HG03439 (cell line): ENCODE measurements around the gene ADCY2.

Experiments
- ATAC-seq: cut with Tn5 transposase; IDR thresholded peaks from one replicate; pipeline ENCODE4 v1.9.1; 2021; ENCODE audit warnings: mild to moderate bottlenecking, moderate library complexity; ENCODE audit not compliant: unreplicated experiment

Gene ADCY2

DNA sequence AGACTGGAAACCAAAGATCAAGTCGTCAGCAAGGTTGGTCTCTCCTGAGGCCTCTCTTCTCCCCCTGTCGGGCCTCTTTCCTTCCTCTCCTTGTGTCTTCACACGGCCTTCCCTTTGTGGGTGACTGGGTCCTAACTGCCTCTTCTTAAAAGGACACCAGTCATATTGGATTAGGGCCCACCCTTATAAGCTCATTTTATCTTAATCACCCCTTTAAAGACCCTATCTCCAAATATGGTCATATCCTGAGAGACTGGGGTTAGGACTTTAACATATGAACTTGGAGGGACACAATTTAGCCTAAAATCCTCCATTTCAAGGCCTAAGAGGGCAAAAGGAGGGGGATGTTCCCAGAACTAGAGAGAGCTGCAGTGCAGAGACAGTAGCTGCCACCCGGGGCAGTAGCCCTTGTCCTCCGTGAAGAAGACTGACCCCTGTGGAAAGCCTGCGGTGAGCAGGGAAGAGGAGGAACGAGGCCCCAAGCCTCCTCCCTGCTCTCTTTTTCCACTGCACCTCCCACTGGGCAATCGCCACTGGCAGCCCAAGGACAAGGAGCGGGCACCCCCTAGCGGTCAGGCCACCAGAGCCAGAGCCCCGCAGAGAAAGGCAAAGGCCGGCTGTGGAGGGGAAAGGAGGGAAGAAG lies 420.1 kb downstream of the ADCY2 start:
- ATAC-seq, result peak; percentile 89

DNA sequence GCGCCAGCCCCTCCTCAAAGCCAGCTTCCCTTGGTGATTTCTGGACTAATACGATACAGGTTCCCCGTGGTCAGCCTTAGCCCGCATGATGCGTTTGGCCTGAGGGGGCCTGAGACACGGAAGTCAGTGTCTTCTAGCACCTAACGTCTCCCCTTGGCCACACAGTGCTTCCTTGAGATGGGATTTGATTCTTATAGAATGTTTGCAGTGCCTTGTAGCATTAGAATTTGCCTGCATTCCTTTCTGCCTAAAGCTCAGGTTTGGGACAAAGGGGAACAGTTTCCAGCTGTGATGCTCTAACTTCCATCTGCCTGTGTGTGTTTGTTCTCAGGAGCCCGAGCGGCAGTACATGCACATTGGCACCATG lies 420.6 kb downstream of the ADCY2 start:
- ATAC-seq, result no peak

DNA sequence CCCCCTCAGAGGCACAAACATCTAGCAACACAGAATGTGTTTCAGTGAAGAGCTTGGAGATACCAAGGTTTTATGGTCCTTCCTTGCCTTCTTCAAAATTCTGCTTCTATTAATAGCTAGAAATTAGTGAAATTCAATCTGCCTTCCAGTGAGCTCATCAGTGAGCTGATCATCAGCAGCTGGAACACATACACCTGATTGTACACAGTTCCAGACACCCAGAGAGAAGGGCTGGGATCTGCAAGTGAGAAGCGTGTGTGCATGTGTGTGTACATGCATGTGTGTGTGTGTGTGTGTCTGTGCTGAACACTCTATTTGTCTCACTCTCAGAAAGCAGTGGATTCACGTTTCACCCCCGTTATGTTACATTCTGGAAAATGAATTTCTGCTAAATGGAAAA lies 426.5 kb downstream of the ADCY2 start:
- ATAC-seq, result no peak

DNA sequence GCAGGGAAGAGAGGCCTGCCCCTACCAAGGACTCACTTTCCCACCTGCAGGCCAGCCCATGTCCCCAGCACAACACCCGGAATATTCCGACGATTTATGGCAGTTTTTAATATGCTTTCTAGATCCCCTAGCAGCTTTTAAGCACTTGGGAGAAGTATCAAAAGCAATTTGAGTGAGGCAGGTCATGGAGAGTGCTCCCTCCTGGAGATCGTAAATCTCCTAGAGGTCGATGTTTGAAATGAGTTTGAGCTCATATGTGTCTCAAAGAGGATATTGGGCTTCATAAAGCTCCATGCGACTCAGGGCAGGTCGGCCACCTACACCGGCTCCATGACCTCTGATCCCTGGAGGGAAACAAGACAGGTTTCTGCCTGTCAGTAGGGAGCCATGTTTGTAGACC lies 427.7 kb downstream of the ADCY2 start:
- no peak for ATAC-seq

DNA sequence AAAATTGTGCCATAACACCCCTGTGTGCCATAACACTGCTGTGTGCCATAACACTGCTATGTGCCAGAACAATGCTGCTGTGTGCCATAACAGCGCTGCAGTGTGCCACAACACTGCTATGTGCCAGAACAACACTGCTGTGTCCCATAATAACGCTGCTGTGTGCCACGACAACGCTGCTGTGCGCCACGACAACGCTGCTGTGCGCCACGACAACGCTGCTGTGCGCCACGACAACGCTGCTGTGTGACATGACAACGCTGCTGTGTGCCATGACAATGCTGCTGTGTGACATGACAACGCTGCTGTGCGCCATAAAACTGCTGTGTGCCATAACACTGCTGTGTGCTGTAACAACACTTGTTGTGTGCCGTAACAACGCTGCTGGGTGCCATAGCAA lies 429.1 kb downstream of the ADCY2 start:
- ATAC-seq, result no peak

DNA sequence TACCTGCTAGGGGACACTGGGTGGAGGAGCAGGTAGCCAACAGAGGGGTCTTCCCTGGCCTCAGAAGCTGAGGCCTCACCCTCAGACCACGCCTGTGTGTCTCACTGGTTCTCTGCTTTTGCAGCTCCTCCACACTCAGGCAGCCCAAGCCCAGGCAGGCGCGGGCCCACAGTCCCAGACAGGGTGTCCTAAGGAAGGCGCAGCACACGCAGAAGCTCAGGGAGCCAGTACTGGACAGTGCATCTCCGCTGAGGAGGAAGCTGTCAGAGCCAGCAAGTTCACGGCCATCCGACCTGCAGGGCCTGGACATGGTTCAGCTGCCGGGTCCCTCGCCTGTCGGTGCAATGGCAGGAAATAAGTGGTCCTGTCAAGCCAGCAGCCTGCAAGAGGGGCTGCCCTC lies 429.7 kb downstream of the ADCY2 start:
- ATAC-seq, result no peak

DNA sequence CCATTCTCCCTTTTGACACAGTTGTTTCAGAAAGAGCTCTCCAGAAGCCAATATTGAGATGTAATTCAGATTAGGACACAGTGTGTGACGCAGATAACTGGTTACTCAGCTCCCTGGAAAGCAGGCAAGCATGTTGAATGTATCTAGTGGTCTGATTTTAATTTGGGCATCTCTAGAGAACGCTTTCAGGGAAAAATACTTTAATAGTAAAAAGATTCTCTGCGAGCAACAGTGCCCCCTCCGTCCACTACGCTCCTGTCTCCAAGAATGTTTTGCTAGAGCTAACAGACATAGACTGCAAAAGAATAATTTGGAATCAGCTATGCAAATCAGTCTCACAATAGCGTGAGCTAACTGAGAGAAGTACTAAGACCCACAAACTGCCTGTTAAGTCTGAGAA lies 431.7 kb downstream of the ADCY2 start:
- no peak for ATAC-seq

DNA sequence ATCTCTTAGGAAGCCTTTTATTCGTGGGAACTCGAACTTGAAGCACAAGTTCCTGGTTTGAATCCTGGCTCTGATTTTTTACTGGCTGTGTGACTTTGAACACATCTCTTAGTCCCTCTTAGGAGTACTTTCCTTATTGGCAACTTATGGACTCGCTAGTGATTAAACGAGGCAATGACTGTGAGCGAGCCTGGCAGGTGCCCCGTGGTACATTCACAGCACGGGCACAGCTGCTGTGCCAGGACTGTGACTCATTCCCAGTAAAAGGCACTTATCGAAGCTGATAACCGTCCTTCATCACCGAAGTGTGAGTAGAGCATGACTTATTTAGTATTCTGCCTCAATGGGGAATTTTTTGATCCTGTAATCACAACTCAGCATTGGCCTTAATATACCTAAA lies 432.3 kb downstream of the ADCY2 start:
- no peak for ATAC-seq

DNA sequence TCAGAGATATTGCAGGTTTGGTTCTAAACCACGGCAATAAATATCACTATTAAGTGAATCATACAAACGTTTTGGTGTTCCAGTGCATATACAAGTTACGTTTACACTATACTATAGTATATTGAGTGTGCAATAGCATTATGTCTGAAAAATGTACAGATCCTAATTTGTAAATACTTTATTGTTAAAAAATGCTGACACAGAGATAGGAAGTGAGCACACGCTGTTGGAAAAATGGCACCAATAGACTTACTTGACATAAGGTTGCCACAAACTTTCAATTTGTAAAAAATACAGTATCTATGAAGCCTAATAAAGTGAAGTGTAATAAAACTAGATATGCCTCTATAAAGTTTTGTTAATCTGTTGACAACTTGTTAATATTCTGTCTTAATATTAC lies 439.0 kb downstream of the ADCY2 start:
- no peak for ATAC-seq

DNA sequence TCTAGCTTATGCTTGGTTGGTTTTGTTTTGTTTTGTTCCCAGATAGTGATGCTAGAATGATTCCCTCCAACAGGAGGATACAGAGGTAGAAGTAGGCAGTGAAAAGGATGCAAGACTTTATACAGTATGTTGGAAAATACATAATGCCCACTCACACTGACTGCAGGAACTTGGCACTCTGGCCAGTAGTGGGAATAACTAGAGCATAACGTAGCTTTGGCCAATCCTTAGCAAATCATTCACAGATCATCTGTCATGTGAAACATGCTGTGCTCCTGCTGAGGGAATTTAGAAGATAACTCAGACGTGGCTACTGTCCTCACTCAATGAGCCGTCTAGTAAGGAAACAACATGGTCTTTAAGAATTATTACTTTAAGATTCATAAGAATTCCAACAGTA lies 441.5 kb downstream of the ADCY2 start:
- ATAC-seq, result no peak

DNA sequence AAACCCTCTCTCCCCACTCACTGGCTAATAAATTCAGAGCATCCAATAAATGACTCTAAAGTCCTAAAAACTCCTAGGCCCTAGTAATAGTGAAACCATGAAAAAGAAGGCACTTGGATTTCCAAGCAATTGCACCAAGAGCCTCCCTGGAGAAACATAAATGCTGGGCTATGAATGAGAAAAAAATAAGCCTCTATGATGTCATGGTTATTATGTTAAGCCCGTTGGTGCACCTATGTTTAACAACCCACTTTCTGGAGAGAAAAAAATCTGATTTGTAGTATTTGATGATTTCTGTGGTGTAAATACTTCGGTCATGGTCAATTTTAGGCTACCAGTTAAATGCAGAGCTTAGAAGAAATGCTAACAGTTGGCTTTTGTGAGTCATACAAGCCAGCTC lies 446.6 kb downstream of the ADCY2 start:
- no peak for ATAC-seq

DNA sequence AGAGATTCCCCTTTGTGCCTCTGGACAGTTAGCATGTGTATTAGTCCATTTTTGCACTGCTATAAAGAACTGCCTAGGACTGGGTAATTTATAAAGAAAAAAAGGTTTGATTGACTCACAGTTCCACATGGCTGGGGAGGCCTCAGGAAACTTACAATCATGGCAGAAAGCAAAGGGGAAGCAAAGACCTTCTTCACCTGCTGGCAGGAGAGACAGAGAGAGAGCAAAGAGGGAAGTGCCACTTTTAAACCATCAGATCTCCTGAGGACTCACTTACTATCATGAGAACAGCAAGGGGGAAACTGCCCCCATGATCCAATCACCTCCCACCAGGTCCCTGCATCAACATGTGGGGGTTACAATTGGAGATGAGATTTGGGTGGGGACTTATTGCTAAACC lies 449.0 kb downstream of the ADCY2 start:
- no peak for ATAC-seq

DNA sequence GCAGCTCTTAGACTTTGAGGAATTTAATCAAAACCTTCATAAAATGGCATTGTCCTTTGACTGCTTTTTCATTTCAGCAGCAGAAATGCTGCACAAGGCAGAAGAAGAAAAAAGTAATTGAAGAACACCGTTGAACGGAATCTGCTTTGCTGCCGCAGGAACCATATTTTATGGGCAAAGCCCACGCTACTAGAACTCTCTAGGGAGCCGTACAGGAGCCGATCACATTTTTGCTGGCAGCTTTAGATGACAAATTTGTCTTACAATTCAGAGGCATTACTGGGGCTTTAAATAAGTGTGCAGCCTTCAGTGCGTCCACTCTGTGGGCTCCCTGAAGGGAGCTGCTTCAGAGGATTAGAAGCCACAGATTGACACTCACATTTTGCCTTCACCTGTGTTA lies 449.6 kb downstream of the ADCY2 start:
- no peak for ATAC-seq

DNA sequence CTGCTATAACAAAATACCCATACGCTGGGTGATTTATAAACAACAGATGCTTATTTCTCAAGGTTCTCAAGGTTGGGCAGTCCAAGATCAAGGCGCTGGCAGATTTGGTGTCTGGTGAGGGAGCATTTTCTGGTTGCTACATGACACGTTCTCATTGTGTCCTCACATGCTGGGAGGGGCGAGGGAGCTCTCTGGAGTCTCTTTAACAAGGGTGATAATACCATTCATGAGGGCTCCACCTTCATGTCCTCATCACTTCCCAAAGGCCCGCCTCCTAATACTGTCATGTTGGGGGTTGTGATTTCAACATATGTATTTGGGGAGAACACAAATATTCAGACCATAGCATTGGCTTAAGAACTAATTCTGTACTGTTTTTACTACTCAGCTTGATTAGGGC lies 450.4 kb downstream of the ADCY2 start:
- no peak for ATAC-seq

DNA sequence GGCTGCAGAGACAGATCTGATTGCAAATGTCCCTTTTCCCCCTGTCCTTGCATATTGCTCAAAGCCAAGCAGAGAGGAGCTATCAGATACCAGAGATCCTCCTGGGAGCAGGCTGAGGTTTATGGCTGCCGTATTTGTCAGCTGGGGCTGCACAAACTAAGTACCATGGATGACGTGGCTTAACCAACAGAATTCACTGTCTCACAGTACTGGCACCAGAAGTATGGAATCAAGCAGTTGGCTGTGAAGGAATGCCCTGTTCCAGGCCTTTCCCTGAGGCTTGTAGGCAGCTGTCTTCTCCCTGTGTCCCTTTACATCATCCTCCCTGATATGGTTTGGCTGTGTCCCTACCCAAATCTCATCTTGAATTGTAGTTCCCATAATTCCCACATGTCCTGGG lies 452.4 kb downstream of the ADCY2 start:
- no peak for ATAC-seq

DNA sequence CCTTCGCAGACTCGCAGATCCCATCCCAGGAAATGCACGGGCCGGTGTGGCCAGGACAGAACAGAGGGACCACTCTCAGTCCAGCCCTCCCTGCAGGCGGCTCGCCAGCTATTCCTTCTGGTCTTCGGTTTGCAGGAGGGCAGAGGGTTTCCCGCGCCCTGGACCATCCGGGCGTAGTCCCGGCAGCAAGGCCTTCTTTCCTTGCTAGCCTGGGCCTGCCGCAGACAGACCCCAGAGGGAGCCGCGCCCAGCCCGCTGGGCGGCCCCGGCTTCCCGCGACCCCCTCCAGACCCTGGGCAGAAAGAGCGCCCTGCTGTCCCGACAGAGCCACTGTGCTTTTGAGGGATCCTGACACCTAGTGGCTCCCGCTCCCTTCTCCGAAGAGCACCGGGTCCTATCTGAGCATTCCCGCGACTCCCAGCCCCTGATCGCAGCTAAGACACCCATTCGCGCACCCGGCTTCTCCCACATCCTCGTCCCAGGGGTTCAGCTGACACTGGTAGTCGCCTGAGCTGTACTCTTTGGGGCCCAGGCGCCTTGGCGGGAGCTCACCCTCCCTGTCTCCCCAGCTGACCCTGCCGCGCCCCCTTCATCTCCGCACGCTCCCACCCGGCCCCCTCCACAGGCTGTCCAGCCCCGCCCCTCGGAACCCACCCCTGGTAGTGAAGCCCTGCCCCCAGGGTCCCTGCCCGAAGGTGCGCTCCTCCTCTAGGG lies 453.9 kb downstream of the ADCY2 start:
- no peak for ATAC-seq

DNA sequence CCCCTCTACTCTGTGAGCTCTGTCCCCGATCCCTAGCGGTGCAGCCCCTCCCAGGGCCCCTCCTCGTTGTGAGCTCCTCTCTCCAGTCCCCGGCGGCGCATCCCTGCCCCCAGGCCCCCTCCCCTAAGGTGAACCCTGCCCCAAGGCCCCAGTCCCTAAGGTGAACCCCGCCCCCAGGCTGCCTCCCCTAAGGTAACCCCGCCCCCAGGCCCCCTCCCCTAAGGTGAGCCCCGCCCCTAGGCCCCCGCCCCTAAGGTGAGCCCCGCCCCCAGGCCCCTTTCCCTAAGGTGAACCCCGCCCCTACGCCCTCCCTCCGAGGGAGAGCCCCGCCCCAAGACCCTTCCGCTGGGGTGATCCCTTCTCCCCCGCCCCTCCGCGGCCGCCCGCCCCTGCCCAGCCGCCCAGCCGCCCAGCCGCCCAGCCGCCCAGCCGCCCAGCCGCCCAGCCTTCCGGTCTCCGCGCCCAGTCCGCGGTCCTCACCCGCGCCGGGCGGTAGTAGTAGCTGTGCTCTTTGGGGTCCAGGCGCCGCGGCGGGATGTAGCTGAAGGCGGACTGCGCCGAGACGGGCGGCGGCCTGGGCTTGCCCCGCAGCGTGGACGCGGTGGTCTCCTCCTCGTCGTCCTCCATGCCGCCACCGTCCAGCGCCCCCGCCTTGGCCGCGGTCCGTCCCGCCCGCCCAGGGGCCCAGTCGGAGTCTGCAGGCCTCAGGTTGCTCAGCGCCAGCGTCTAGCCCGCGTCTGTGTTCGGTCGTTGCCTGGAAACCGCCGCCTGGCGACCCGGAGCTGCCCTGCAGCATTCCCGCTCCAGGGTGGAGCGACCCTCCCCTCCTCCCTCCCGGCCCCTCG lies 454.7 kb downstream of the ADCY2 start, which contains the start of gene CFAP90:
TSS of gene CFAP90 (minus strand) at position 739 of the 845 bp plus-strand sequence. CDS start at position 627, 112 bp downstream.
- ATAC-seq, result no peak

DNA sequence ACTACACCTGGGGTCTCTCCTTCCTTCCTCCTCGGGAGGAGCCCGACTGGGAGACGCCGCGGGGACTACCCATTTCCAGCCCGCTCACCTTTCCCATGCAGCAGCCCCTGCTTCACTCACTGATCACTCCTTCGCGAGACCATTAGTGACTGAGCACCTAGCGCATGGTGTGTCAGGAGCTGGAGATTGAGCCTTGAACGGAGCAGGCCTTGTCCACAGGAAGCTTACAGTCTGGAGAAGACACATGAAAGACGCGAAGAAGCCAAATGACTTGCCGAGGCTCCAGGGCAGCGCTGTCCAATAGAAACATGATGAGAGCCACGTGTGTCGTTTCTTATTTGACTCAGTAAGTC lies 455.3 kb downstream of the ADCY2 start:
- ATAC-seq, result no peak

DNA sequence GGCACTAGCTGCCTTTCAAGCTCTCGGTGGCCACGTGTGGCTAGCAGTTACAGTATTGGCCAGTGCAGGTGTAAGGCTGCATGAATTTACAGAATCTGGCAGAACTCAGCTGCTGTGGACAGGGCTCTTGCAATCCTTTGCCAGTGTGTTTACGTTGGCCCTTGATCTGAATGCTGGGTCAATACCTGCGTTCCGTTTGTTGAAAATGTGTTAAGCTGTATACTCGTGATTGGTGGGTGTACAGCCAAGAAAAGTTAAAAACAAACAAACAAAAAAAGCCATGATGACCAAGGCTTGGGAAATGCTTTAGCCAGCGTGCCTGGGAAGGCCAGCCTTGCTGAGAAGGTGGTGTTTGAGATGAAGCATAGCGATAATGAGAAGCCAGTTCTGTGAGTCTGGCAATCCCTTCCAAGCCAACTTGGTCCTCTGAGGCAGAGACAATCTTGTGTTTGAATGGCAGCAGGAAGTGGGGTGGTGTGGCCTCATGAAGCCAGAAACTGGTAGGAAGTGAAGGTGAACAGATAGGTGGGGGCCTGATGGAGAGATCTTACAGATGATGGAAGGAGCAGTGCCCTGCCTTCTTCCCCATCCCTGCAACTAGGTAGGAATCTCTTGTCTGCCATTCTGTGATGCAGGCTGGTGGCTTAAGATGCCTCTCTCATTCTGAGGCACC lies 455.8 kb downstream of the ADCY2 start:
- ATAC-seq, result no peak

DNA sequence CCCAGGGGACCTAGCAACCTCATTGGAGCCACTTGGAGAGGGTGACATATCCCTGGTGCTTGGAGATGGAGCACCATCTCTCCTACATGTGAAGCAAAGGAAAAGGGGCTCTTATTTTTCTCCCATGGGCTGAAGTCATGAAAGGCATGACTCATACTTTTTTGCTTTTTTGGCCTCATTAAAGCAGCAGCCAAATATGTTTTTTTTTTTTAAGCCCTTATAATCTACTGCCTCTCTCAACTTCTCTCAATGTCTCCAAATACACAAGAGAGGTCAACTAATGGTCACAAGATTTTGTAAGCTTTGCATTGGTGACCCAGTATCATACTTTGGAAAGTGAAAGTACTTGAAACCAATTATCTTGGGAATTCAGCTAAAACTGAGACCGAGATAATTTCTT lies 456.6 kb downstream of the ADCY2 start:
- no peak for ATAC-seq

DNA sequence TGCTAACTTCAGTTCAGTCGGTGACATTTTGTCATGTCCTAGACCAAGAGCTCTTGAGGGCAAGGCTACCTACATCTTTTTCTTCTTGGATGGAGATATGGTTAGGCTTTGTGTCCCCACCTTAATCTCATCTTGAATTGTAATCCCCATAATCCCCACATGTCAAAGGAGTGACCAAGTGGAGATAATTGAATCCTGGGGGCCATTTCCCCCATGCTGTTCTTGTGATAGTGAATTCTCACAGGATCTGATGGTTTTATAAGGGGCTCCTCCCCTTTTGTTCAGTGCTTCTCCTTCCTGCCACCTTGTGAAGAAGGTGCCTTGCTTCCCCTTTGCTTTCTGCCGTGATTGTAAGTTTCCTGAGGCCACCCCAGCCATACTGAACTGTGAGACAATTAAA lies 457.1 kb downstream of the ADCY2 start:
- ATAC-seq, result no peak

DNA sequence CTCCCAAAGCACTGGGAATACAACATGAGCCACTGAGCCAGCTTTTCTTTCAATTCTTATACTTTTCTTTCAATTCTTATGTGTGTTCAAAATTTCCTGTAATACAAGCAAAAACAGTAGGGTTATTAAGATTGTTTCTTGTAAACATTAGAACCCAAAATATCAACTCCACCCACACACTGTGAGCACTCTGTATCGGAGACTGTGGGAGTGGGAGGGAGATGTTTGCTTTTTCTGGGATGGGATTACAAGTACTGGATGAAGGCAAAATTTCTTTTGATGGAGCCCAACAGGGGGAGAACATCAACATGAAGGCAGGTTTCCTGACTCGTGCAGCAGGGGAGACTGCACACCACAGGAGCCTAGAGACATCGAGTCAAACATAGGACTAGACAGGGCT lies 459.7 kb downstream of the ADCY2 start:
- no peak for ATAC-seq
